ENCODE results near the gene MC3R.

Gene MC3R

DNA sequence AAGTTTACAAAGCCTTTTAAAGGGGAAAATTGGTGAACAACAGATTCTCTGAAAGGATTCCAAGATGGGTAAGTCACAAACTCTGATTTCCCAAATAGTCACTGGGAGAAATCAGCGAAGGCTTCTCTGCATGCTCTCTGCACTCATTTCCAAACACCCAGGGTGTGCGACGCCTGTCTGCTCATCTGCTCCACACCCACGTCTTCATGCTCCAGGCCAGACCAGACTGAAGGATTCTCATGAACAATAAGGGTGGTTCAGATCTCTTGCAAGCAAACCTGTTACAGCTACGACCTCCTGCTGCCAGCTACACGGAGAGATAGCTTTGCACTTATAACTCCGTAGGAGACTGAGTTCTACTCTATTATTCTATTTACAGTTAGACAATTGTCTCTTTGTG, 1.4 kb downstream of the MC3R start:
- TF ChIP-seq, protein P1, sequence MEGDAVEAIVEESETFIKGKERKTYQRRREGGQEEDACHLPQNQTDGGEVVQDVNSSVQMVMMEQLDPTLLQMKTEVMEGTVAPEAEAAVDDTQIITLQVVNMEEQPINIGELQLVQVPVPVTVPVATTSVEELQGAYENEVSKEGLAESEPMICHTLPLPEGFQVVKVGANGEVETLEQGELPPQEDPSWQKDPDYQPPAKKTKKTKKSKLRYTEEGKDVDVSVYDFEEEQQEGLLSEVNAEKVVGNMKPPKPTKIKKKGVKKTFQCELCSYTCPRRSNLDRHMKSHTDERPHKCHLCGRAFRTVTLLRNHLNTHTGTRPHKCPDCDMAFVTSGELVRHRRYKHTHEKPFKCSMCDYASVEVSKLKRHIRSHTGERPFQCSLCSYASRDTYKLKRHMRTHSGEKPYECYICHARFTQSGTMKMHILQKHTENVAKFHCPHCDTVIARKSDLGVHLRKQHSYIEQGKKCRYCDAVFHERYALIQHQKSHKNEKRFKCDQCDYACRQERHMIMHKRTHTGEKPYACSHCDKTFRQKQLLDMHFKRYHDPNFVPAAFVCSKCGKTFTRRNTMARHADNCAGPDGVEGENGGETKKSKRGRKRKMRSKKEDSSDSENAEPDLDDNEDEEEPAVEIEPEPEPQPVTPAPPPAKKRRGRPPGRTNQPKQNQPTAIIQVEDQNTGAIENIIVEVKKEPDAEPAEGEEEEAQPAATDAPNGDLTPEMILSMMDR (IDR thresholded peaks at IDR 0.05; ENCODE audit: low read depth, low read length, missing control alignments): no peak
- DNase-seq: no peak
- in situ Hi-C loops (cut with HindIII; ENCODE audit: low pct_ligation_motif_present, low sequenced_read_pairs): no loop called here
- H3K36me3 ChIP-seq (replicated peaks): no peaks in the 10 kb centered on the region
- H3K4me3 ChIP-seq (ENCODE audit: low read depth, low read length): no peak overlapping the region
- no peaks in the 10 kb centered on the region for H3K27me3 ChIP-seq (replicated peaks)
- H3K27ac ChIP-seq: no peak overlapping the region

DNA sequence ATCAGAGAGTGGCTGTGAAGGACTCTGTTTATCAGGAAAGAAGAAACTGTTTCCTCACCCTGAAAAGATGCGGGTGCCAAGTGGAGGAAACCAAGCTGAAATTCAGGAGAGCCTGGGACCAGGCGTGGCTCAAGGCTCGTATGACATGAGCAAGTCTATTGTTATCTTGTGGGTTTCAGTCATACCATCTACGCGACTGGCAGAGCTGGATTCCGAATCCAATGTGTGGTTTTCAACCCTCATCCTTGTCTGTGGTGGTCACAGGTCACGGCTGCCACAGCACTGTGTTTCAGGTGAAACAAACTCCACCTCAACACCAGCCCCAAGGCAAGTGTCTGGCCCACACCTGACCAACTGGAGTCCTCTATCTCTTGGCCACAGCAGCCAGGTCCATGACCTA, 9.1 kb downstream of the MC3R start:
- no peak overlapping the region for H3K4me3 ChIP-seq (ENCODE audit: low read depth, low read length)
- in situ Hi-C loops (cut with HindIII; ENCODE audit: low pct_ligation_motif_present, low sequenced_read_pairs): no loop called here
- TF ChIP-seq, protein P1 (IDR thresholded peaks at IDR 0.05; ENCODE audit: low read depth, low read length, missing control alignments): no peak
- H3K27ac ChIP-seq: no peak overlapping the region
- H3K27me3 ChIP-seq (replicated peaks): no peaks in the 10 kb centered on the region
- DNase-seq: no peak
- H3K36me3 ChIP-seq (replicated peaks): no peaks in the 10 kb centered on the region

DNA sequence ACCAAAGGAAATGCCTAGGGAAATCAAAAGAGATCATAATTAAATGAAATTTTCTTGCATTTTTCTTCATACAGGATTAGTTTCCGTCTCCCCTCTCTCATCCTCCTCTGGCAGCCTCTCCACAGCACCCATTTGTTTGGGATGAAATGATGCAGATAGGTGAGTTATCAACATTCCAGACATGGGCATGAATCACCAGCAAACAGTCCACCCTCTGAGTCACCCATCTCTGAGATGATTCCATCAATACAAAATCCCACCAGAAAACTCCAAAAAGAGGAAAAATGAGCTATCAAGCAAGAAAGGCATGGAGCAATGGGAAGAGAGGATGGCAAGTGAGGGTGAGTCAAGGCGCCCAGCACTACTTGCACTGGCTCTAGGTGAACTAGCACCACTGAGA, 11.4 kb downstream of the MC3R start:
- Histone ChIP-seq H3K27ac (no peak overlapping the region), H3K36me3 (replicated peaks) (no peaks in the 10 kb centered on the region), H3K27me3 (replicated peaks) (no peaks in the 10 kb centered on the region), H3K4me3 (ENCODE audit: low read depth, low read length) (no peak overlapping the region)
- TF ChIP-seq, protein P1 (IDR thresholded peaks at IDR 0.05; ENCODE audit: low read depth, low read length, missing control alignments): no peak
- in situ Hi-C loops (cut with HindIII; ENCODE audit: low pct_ligation_motif_present, low sequenced_read_pairs): no loop called here
- DNase-seq: no peak

DNA sequence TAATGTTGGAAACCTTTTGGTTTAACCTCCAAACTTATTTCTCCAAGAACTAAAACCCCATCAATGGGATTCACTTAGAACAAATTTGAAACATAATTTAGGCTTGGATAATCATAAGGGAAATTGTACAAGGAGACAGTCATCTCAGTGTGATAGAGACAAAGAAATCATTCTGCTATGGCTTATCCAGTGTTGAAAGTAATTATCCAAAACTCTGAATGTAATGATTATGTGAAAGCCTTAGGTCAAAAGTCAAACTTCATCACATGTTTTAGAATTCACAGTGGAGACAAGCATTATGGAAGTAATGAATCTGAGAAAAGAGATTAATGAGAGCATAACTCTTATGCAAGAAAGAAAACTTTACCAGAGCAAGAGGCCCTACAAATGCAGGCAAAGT, 20.0 kb downstream of the MC3R start:
- Histone ChIP-seq H3K27me3 (replicated peaks) (no peaks in the 10 kb centered on the region), H3K27ac (no peak overlapping the region), H3K36me3 (replicated peaks) (no peaks in the 10 kb centered on the region), H3K4me3 (ENCODE audit: low read depth, low read length) (no peak overlapping the region)
- no peak for DNase-seq
- TF ChIP-seq, protein P1 (IDR thresholded peaks at IDR 0.05; ENCODE audit: low read depth, low read length, missing control alignments): no peak
- in situ Hi-C loops (cut with HindIII; ENCODE audit: low pct_ligation_motif_present, low sequenced_read_pairs): no loop called here

DNA sequence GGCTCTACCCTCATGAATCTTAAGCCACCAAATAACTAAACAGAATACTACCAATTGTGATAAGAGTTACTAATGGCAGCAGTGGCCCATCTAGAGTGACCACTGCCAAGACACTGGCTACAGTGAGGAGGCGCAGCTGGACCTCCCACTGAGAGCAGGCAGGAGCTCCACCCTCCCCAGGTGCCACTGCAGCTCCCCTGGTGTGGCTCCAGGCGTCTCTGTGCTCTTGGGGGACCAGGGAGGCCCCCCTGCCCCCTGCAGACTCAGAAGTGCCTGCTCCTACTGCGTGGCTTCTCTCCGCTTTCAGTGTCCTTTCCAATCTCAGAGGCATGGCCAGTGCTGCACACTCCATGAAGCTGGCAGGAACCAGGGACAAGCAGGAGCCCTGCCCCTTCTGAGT, 23.4 kb downstream of the MC3R start:
- TF ChIP-seq, protein P1 (IDR thresholded peaks at IDR 0.05; ENCODE audit: low read depth, low read length, missing control alignments): no peak
- DNase-seq: no peak
- Histone ChIP-seq H3K27ac (no peak overlapping the region), H3K27me3 (replicated peaks) (no peaks in the 10 kb centered on the region), H3K36me3 (replicated peaks) (no peaks in the 10 kb centered on the region), H3K4me3 (ENCODE audit: low read depth, low read length) (no peak overlapping the region)
- in situ Hi-C loops (cut with HindIII; ENCODE audit: low pct_ligation_motif_present, low sequenced_read_pairs): no loop called here

DNA sequence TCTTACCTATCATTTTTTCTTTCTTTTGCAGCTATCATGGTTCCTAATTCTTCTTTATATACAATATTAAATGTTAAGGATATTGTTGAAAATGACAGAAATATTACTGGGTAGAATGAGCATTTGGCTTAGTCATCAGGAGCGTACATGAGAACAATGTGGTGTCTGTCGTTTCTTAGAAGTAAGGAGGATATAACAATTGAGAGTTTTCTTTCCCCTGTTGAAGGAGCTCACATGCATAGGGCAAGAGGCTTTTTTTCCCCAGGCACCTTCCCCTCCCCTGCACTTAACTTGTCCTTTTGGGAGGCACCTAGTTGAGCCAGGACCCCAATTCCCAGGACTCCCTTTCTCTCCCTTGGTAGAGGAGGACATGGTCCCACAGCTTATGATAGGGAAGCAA, 25.0 kb downstream of the MC3R start:
- H3K27ac ChIP-seq: no peak overlapping the region
- no peaks in the 10 kb centered on the region for H3K36me3 ChIP-seq (replicated peaks)
- H3K4me3 ChIP-seq (ENCODE audit: low read depth, low read length): no peak overlapping the region
- in situ Hi-C loops (cut with HindIII; ENCODE audit: low pct_ligation_motif_present, low sequenced_read_pairs): no loop called here
- TF ChIP-seq, protein P1 (IDR thresholded peaks at IDR 0.05; ENCODE audit: low read depth, low read length, missing control alignments): no peak
- DNase-seq: no peak
- no peaks in the 10 kb centered on the region for H3K27me3 ChIP-seq (replicated peaks)
